Uterus (tissue), 4 donors: Measurements from ENCODE around the gene PIAS1. TPM values are rescaled to one million over a fixed set of nuclear protein-coding genes. Genes with fewer than 3 reads are reported as not detected.

Experiments used
- DNase-seq, 2 donors: peaks; one replicate each; pipeline ENCODE4 v3.0.0-alpha.2; 2019 to 2020
- H3K27ac ChIP-seq, 2 donors: fragments of 200-600 bp; sonication (generic); 1 replicate in 1 of 2; 2 replicates in 1 of 2; pipeline ENCODE4 v1.5.1; 2016 to 2018
- H3K27me3 ChIP-seq, 2 donors: fragments of 200-600 bp; sonication (generic); one replicate each; pipeline ENCODE4 v1.5.1; 2018 to 2019; ENCODE audit warnings: control low read depth in 1 of 2
- H3K36me3 ChIP-seq, 2 donors: fragments of 200-600 bp; sonication (generic); one replicate each; pipeline ENCODE4 v1.5.1; 2019; ENCODE audit warnings: control low read depth in 1 of 2
- H3K4me1 ChIP-seq, 2 donors: fragments of 200-600 bp; sonication (generic); one replicate each; pipeline ENCODE4 v1.5.1; 2018 to 2019; ENCODE audit warnings: control low read depth in 1 of 2
- H3K4me3 ChIP-seq, 2 donors: fragments of 200-600 bp; sonication (generic); 1 replicate in 1 of 2; 2 replicates in 1 of 2; pipeline ENCODE4 v1.5.1; 2018 to 2019; ENCODE audit warnings: mild to moderate bottlenecking in 1 of 2
- H3K9me3 ChIP-seq, 2 donors: fragments of 200-600 bp; sonication (generic); one replicate each; pipeline ENCODE4 v1.5.1; 2019; ENCODE audit warnings: control low read depth in 1 of 2
- POLR2A ChIP-seq, 2 donors: fragments of 450-650 bp; IDR thresholded peaks; one replicate each; pipeline ENCODE4 v1.6.1; 2016; ENCODE audit warnings: antibody characterized with exemption in 2 of 2, mild to moderate bottlenecking in 1 of 2, moderate library complexity in 1 of 2
- intact Hi-C: fragments of 100-400 bp; cut with DNase I; formaldehyde crosslinking; loops from one replicate; pipeline ENCODE4 v1.15.1; 2023; ENCODE audit warnings: low total_unique reads
- total RNA-seq, 4 donors: library from RNA; depleted of rRNA in 3 of 4; stranded (reverse); fragments of >200 nt in 3 of 4; gene quantifications; one replicate each; pipeline versions ENCODE4 v1.1.0 to v1.2.4, GENCODE V29; 2014 to 2023
- TF ChIP-seq, protein P1 (sequence below), 4 experiments: fragments of 200-600 bp in 2 of 4; fragments of 450-650 bp in 2 of 4; sonication (generic) in 2 of 4; IDR thresholded peaks; one replicate each; pipeline ENCODE4 v1.5.1; 2016 to 2019; ENCODE audit warnings: antibody characterized with exemption in 4 of 4, mild to moderate bottlenecking in 2 of 4, moderate library complexity in 1 of 4
- donor health status: DM: yes; HTN: yes; CAD: no.

The PIAS1 gene
- total RNA-seq, 4 donors from 2014 or later: 19.1 to 171 (median 95.9) TPM

DNA sequence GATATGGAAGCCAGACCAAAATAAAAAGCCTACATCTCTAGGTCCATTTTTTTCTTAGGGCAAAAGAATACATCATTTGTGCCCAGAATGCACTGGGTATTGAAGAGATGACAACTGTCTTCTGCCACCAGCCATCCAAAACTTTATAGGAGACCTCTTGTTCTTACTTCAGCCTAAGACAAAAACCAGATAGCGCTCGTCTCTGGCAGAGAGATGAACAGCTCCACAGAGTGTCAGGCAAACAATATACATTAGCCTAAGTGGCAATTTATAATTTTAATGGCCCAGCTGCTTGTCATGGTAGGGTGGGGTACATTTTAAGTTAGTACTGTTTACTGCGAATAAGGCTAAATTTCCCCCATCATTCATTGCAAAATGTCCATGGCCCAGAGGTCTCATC is 38.9 kb upstream of the PIAS1 start:
- no peaks in the 10 kb centered on the region for H3K9me3 ChIP-seq
- TF ChIP-seq, protein P1, sequence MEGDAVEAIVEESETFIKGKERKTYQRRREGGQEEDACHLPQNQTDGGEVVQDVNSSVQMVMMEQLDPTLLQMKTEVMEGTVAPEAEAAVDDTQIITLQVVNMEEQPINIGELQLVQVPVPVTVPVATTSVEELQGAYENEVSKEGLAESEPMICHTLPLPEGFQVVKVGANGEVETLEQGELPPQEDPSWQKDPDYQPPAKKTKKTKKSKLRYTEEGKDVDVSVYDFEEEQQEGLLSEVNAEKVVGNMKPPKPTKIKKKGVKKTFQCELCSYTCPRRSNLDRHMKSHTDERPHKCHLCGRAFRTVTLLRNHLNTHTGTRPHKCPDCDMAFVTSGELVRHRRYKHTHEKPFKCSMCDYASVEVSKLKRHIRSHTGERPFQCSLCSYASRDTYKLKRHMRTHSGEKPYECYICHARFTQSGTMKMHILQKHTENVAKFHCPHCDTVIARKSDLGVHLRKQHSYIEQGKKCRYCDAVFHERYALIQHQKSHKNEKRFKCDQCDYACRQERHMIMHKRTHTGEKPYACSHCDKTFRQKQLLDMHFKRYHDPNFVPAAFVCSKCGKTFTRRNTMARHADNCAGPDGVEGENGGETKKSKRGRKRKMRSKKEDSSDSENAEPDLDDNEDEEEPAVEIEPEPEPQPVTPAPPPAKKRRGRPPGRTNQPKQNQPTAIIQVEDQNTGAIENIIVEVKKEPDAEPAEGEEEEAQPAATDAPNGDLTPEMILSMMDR (IDR thresholded peaks at IDR 0.05): no peak
- TF ChIP-seq POLR2A (IDR thresholded peaks at IDR 0.05): no peak
- H3K4me3 ChIP-seq: no peak overlapping the region
- no peaks in the 10 kb centered on the region for H3K27me3 ChIP-seq
- no peak for DNase-seq
- H3K4me1 ChIP-seq: no peaks in the 10 kb centered on the region
- H3K27ac ChIP-seq: no peak overlapping the region
- intact Hi-C loops: no loop called here
- H3K36me3 ChIP-seq: no peaks in the 10 kb centered on the region

DNA sequence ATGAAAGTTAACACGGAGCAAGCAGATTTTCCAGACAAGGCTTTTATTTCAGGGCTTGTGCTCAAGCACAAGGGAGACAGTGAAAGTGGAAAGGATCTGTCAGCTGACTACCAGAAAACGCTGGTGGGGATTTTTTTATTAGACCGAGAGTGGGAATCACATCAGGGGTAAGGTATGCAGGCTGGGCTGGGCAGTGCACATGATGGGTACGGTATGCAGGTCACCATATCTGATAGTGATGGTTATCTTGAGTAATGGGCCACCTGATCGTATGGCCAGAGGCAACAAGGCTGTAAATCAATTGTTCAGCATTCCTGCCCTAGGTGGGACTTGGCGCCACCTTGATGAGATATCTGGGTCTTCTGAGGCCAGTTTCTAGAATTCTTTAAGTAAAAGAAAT is 36.9 kb upstream of the PIAS1 start:
- Histone ChIP-seq H3K4me1 (no peaks in the 10 kb centered on the region), H3K36me3 (no peaks in the 10 kb centered on the region), H3K9me3 (no peaks in the 10 kb centered on the region), H3K27ac (no peak overlapping the region), H3K27me3 (no peaks in the 10 kb centered on the region), H3K4me3 (no peak overlapping the region)
- no peak for TF ChIP-seq POLR2A (IDR thresholded peaks at IDR 0.05)
- TF ChIP-seq, protein P1 (IDR thresholded peaks at IDR 0.05): no peak
- intact Hi-C loops: no loop called here
- DNase-seq: no peak

GRCh38 chr15:68018797-68019444 is 35.2 kb upstream of the PIAS1 start:
- intact Hi-C loops: no loop called here
- no peaks in the 10 kb centered on the region for H3K36me3 ChIP-seq
- DNase-seq: no peak
- no peak overlapping the region for H3K27ac ChIP-seq
- H3K27me3 ChIP-seq: no peaks in the 10 kb centered on the region
- H3K4me3 ChIP-seq: no peak overlapping the region
- H3K9me3 ChIP-seq: no peaks in the 10 kb centered on the region
- no peak for TF ChIP-seq POLR2A (IDR thresholded peaks at IDR 0.05)
- TF ChIP-seq, protein P1 (IDR thresholded peaks at IDR 0.05): no peak
- no peaks in the 10 kb centered on the region for H3K4me1 ChIP-seq

GRCh38 chr15:68019814-68020525 is 34.1 kb upstream of the PIAS1 start:
- H3K4me1 ChIP-seq: no peaks in the 10 kb centered on the region
- no peak overlapping the region for H3K4me3 ChIP-seq
- DNase-seq: no peak
- no peaks in the 10 kb centered on the region for H3K36me3 ChIP-seq
- TF ChIP-seq, protein P1 (IDR thresholded peaks at IDR 0.05): no peak
- TF ChIP-seq POLR2A (IDR thresholded peaks at IDR 0.05): no peak
- H3K9me3 ChIP-seq: no peaks in the 10 kb centered on the region
- no peak overlapping the region for H3K27ac ChIP-seq
- intact Hi-C loops: no loop called here
- no peaks in the 10 kb centered on the region for H3K27me3 ChIP-seq

DNA sequence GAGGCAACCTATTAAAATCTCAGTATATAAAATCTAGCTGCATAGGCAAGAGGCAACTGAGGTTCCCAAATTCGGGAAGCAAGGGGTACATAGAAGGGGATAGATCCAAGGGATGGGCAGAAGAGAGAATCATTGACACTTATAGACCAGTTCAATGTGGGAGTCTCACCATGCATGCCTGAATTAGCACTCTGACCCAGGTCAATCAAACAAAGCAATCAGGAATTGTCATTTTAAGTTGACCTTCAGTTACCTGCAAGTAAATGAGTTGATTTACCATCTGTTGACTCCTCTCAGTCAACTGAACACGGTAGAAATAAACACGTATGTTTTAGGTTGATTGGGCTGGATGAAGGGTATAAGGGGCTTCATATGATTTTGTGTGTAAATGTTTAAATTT is 33.4 kb upstream of the PIAS1 start:
- Histone ChIP-seq H3K27me3 (no peaks in the 10 kb centered on the region), H3K4me1 (no peaks in the 10 kb centered on the region), H3K4me3 (no peak overlapping the region), H3K27ac (no peak overlapping the region), H3K9me3 (no peaks in the 10 kb centered on the region), H3K36me3 (no peaks in the 10 kb centered on the region)
- intact Hi-C loops: no loop called here
- TF ChIP-seq, protein P1 (IDR thresholded peaks at IDR 0.05): no peak
- TF ChIP-seq POLR2A (IDR thresholded peaks at IDR 0.05): no peak
- no peak for DNase-seq
